GM04503 (cell line): ENCODE results near the gene GGT7.
"Not testable (repeated sequence)": the region's sequence is repeated elsewhere in the genome, so short reads cannot be mapped to it uniquely, and the experiment has no call there.

ENCODE experiments used
- DNase-seq: peaks from one replicate; pipeline ENCODE4 v3.0.0-alpha.2; 2012; ENCODE audit warnings: low read depth

The GGT7 gene

GRCh38 chr20:34872622-34873224 lies at the start of gene GGT7:
TSS of gene GGT7 (minus strand) at chr20:34872856. CDS start at chr20:34872815, 41 bp downstream.
- DNase-seq = no peak

GRCh38 chr20:34921436-34921835 lies 48.8 kb upstream of the GGT7 start:
- no peak for DNase-seq

GRCh38 chr20:34920055-34920454 lies 47.4 kb upstream of the GGT7 start:
- DNase-seq = no peak

- DNase-seq = no peak
Measured at GRCh38 chr20:34916774-34917354, 44.2 kb upstream of the GGT7 start.

- DNase-seq = no peak
Measured at GRCh38 chr20:34915749-34916455, 43.2 kb upstream of the GGT7 start.

GRCh38 chr20:34915131-34915530 lies 42.5 kb upstream of the GGT7 start:
- DNase-seq = no peak

GRCh38 chr20:34907616-34908469 lies 35.2 kb upstream of the GGT7 start:
- peak; percentile 77 for DNase-seq

GRCh38 chr20:34904202-34904621 lies 31.6 kb upstream of the GGT7 start:
- no peak for DNase-seq

GRCh38 chr20:34898731-34899130 lies 26.1 kb upstream of the GGT7 start:
- not testable (repeated sequence) for DNase-seq

- DNase-seq = not testable (repeated sequence)
Measured at GRCh38 chr20:34898129-34898528, 25.5 kb upstream of the GGT7 start.

GRCh38 chr20:34896086-34896621 lies 23.5 kb upstream of the GGT7 start:
- no peak for DNase-seq

- DNase-seq = no peak
Measured at GRCh38 chr20:34895465-34895864, 22.8 kb upstream of the GGT7 start.

GRCh38 chr20:34894723-34895122 lies 22.1 kb upstream of the GGT7 start:
- DNase-seq = no peak

- no peak for DNase-seq
Measured at GRCh38 chr20:34892671-34893070, 20.0 kb upstream of the GGT7 start.

GRCh38 chr20:34891166-34892062 lies 18.8 kb upstream of the GGT7 start:
- peak; percentile 48 for DNase-seq

- DNase-seq = no peak
Measured at GRCh38 chr20:34888468-34888867, 15.8 kb upstream of the GGT7 start.

- no peak for DNase-seq
Measured at GRCh38 chr20:34887023-34887422, 14.4 kb upstream of the GGT7 start.

GRCh38 chr20:34886122-34886521 lies 13.5 kb upstream of the GGT7 start:
- no peak for DNase-seq

- no peak for DNase-seq
Measured at GRCh38 chr20:34884260-34884659, 11.6 kb upstream of the GGT7 start.

- no peak for DNase-seq
Measured at GRCh38 chr20:34883809-34884208, 11.2 kb upstream of the GGT7 start.

GRCh38 chr20:34883087-34883688 lies 10.5 kb upstream of the GGT7 start:
- no peak for DNase-seq
